ENCODE data around the gene PRPF6. TPM values are rescaled to one million over a fixed set of nuclear protein-coding genes. Genes with fewer than 3 reads are reported as not detected.
A peak's percentile ranks its signal among the peaks of the same experiment; 100 is the strongest.

The PRPF6 gene
- total RNA-seq, 3 donors from 2014 or later, result 51.2 to 64.4 (median 59.1) TPM

- no peaks in the 10 kb centered on the region for H3K9me3 ChIP-seq
- DNase-seq (no peak), ATAC-seq (no peak)
Observed at GRCh38 chr20:64064145-64064698, 83.3 kb downstream of the PRPF6 start.

GRCh38 chr20:64065062-64065973 lies 84.4 kb downstream of the PRPF6 start:
- no peak for TF ChIP-seq CTCF (IDR thresholded peaks at IDR 0.05)

More at GRCh38 chr20:64064145-64064698, 83.3 kb downstream of the PRPF6 start:
- Histone ChIP-seq H3K4me3 (no peak overlapping the region), H3K4me1 (ENCODE audit: low read depth) (peaks cover 4% of the 10 kb centered on the region), H3K36me3 (ENCODE audit: low read depth) (no peaks in the 10 kb centered on the region)
- intact Hi-C loops (cut with DNase I, micrococcal nuclease), result no loop called here
- no peak for TF ChIP-seq CTCF (IDR thresholded peaks at IDR 0.05)

GRCh38 chr20:64065974-64066343 lies 85.0 kb downstream of the PRPF6 start:
- ATAC-seq, result peak; percentile 13
- intact Hi-C loops (cut with DNase I, micrococcal nuclease), result no loop called here
- peaks cover 4% of the 10 kb centered on the region for H3K4me1 ChIP-seq (ENCODE audit: low read depth)

More at GRCh38 chr20:64065062-64065973, 84.4 kb downstream of the PRPF6 start:
- ATAC-seq (no peak), DNase-seq (no peak)
- peaks cover 4% of the 10 kb centered on the region for H3K4me1 ChIP-seq (ENCODE audit: low read depth)
- H3K36me3 ChIP-seq (ENCODE audit: low read depth), result no peaks in the 10 kb centered on the region
- no peaks in the 10 kb centered on the region for H3K9me3 ChIP-seq
- intact Hi-C loops (cut with DNase I, micrococcal nuclease), result no loop called here
- no peak overlapping the region for H3K4me3 ChIP-seq

GRCh38 chr20:64067005-64067632 lies 86.2 kb downstream of the PRPF6 start:
- Histone ChIP-seq H3K4me3 (no peak overlapping the region), H3K9me3 (no peaks in the 10 kb centered on the region), H3K36me3 (ENCODE audit: low read depth) (no peaks in the 10 kb centered on the region), H3K4me1 (ENCODE audit: low read depth) (peaks cover 4% of the 10 kb centered on the region)
- intact Hi-C loops (cut with DNase I, micrococcal nuclease), result no loop called here
- ATAC-seq, result no peak
- no peak for TF ChIP-seq CTCF (IDR thresholded peaks at IDR 0.05)
- DNase-seq, result no peak

More at GRCh38 chr20:64065974-64066343, 85.0 kb downstream of the PRPF6 start:
- TF ChIP-seq CTCF (IDR thresholded peaks at IDR 0.05), result no peak
- Histone ChIP-seq H3K9me3 (no peaks in the 10 kb centered on the region), H3K36me3 (ENCODE audit: low read depth) (no peaks in the 10 kb centered on the region), H3K4me3 (no peak overlapping the region)
- DNase-seq, result no peak

- intact Hi-C loops (cut with DNase I, micrococcal nuclease), result no loop called here
- ATAC-seq (no peak), DNase-seq (no peak)
- no peak overlapping the region for H3K4me3 ChIP-seq
- no peaks in the 10 kb centered on the region for H3K9me3 ChIP-seq
- no peaks in the 10 kb centered on the region for H3K4me1 ChIP-seq (ENCODE audit: low read depth)
- no peaks in the 10 kb centered on the region for H3K36me3 ChIP-seq (ENCODE audit: low read depth)
- no peak for TF ChIP-seq CTCF (IDR thresholded peaks at IDR 0.05)
Observed at GRCh38 chr20:64067733-64068307, 86.9 kb downstream of the PRPF6 start.

Measured in mucosa of descending colon (tissue), 3 donors.